Measurements from ENCODE around the gene LRRC23. TPM values are rescaled to one million over a fixed set of nuclear protein-coding genes. Genes with fewer than 3 reads are reported as not detected.

Gene LRRC23
- total and polyA plus RNA-seq, 2 of the 13 experiments (the other 11 are each of a cell fraction or from before 2014, with no cell fraction given): 6.0 to 7.8 TPM

GRCh38 chr12:6928703-6929407 is 24.2 kb downstream of the LRRC23 start (continued):
- TF ChIP-seq HMGXB4 (CRISPR knock-in tag; IDR thresholded peaks at IDR 0.05; ENCODE audit: borderline replicate concordance in 1 of 2, low read depth in 1 of 2) (peak; percentile 33 to 46; a peak in 2 of 4 replicates), UBTF (CRISPR knock-in tag; IDR thresholded peaks at IDR 0.05) (peak; percentile 29; the same call in 1 of the 2 replicates), ZNF329 (CRISPR knock-in tag; IDR thresholded peaks at IDR 0.05; ENCODE audit: low read depth) (no peak), KMT2B (CRISPR knock-in tag; IDR thresholded peaks at IDR 0.05) (0 out of 2 replicates have a peak, but pooled peaks have one; percentile 29), HNF1B (CRISPR knock-in tag; IDR thresholded peaks at IDR 0.05) (peak; percentile 23), TAF1 (CRISPR knock-in tag; IDR thresholded peaks at IDR 0.05) (0 out of 2 replicates have a peak, but pooled peaks have one; percentile 27), PPARG (CRISPR knock-in tag; conservative IDR thresholded peaks at IDR 0.05) (peak; percentile 43; the same call in 1 of the 2 replicates), TSC22D2 (CRISPR knock-in tag; IDR thresholded peaks at IDR 0.05; ENCODE audit: borderline replicate concordance) (no peak), ZNF44 (CRISPR knock-in tag; IDR thresholded peaks at IDR 0.05) (no peak), SRY (CRISPR knock-in tag; IDR thresholded peaks at IDR 0.05) (0 out of 2 replicates have a peak, but pooled peaks have one; percentile 22), ETV5 (CRISPR knock-in tag; IDR thresholded peaks at IDR 0.05; ENCODE audit: borderline replicate concordance) (peak; percentile 49; the same call in 1 of the 2 replicates), ZNF605 (CRISPR knock-in tag; IDR thresholded peaks at IDR 0.05) (0 out of 2 replicates have a peak, but pooled peaks have one; percentile 27), KDM2A (CRISPR knock-in tag; IDR thresholded peaks at IDR 0.05; ENCODE audit: borderline replicate concordance, low read depth) (peak; percentile 28; the same call in 1 of the 2 replicates), ATF7 (IDR thresholded peaks at IDR 0.05) (no peak), ATF7 (CRISPR knock-in tag; IDR thresholded peaks at IDR 0.05) (no peak), ZNF274 (CRISPR knock-in tag; IDR thresholded peaks at IDR 0.05) (no peak), ZBTB7A (CRISPR knock-in tag; IDR thresholded peaks at IDR 0.05) (0 out of 2 replicates have a peak, but pooled peaks have one; percentile 32), ZBTB21 (CRISPR knock-in tag; IDR thresholded peaks at IDR 0.05) (no peak), GABPB1 (CRISPR knock-in tag; IDR thresholded peaks at IDR 0.05) (0 out of 2 replicates have a peak, but pooled peaks have one; percentile 12), ZNF709 (CRISPR knock-in tag; IDR thresholded peaks at IDR 0.05) (no peak), GATAD2A (CRISPR knock-in tag; IDR thresholded peaks at IDR 0.05) (peak; percentile 28; the same call in 1 of the 2 replicates), ZEB1 (IDR thresholded peaks at IDR 0.05; ENCODE audit: insufficient replicate concordance, low read depth) (no peak), ZNF777 (CRISPR knock-in tag; IDR thresholded peaks at IDR 0.05) (0 out of 2 replicates have a peak, but pooled peaks have one; percentile 9), ESRRA (CRISPR knock-in tag; IDR thresholded peaks at IDR 0.05; ENCODE audit: low read depth) (no peak)
